ENCODE measurements around the gene DTX1. TPM values are rescaled to one million over a fixed set of nuclear protein-coding genes. Genes with fewer than 3 reads are reported as not detected.

The DTX1 gene
- total and polyA plus RNA-seq, 2 of the 8 experiments (the other 6 are each of a cell fraction or from before 2014, with no cell fraction given), result 4.7 to 6.9 TPM

DNA sequence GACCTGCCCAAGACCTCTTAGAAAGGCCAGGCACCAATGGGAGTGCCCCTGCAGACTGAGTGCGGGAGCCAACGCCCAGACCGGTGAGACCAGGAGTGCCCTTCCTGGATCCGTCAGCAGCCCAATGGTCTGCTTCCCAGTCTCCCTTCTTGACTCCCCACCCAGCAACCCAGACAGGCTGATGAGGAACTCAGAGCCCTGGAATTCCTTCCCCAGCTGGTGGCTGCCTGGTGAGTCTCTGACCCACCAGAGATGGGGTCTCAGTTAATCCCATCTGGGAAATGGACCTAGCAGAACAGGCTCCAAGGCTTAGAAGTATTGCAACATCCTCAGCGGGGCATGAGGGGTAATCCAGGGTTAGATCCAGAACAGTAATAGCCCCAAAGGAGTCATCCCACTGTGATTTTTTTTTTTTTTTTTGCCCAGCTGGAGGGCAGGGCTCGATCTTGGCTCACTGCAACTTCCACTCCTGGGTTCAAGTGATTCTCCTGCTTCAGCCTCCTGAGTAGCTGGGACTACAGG is 80.5 kb downstream of the DTX1 start (continued):
- no peak for TF ChIP-seq ZNF274 (IDR thresholded peaks at IDR 0.05; ENCODE audit: borderline replicate concordance, extremely low read depth, low read length)
